Keratinocyte (primary cell): ENCODE results near the gene DLGAP1. TPM values are rescaled to one million over a fixed set of nuclear protein-coding genes. Genes with fewer than 3 reads are reported as not detected.

Experiments used
- DNase-seq: peaks from one replicate; pipeline ENCODE4 v3.0.0-alpha.2; 2011; ENCODE audit warnings: low read depth, missing footprints, low spot score
- FAIRE-seq: peaks from 2 replicates; lab custom pipeline; 2011; peaks lifted over from hg19 to GRCh38; lab: Jason Lieb, UNC
- H2AFZ ChIP-seq: 2 replicates; pipeline ENCODE4 v1.6.0; 2012; ENCODE audit warnings: low read length, control low read depth, inconsistent platforms; ENCODE audit not compliant: control insufficient read depth
- H3K27ac ChIP-seq: 2 replicates; pipeline ENCODE4 v1.5.1; 2011; ENCODE audit warnings: low read length; ENCODE audit not compliant: control insufficient read depth, insufficient read depth
- H3K27me3 ChIP-seq: 3 replicates; pipeline ENCODE4 v1.6.0; 2011; ENCODE audit warnings: low read length; ENCODE audit not compliant: control insufficient read depth, insufficient read depth; ENCODE audit errors: extremely low read depth
- H3K36me3 ChIP-seq, 2 experiments: 2 replicates in 1 of 2; 3 replicates in 1 of 2; pipeline ENCODE4 v1.5.1; 2011; ENCODE audit warnings: low read length in 2 of 2, mild to moderate bottlenecking in 1 of 2; ENCODE audit not compliant: control insufficient read depth in 2 of 2, insufficient read depth in 2 of 2; ENCODE audit errors: extremely low read depth in 1 of 2
- H3K4me1 ChIP-seq: 3 replicates; pipeline ENCODE4 v1.5.1; 2011; ENCODE audit warnings: low read length; ENCODE audit not compliant: control insufficient read depth, insufficient read depth; ENCODE audit errors: extremely low read depth
- H3K4me2 ChIP-seq: 3 replicates; pipeline ENCODE4 v1.6.0; 2011; ENCODE audit warnings: low read depth, low read length; ENCODE audit not compliant: control insufficient read depth, insufficient read depth; ENCODE audit errors: extremely low read depth
- H3K4me3 ChIP-seq, 3 experiments: fragments of 200-600 bp in 1 of 3; sonication (generic) in 1 of 3; 2 replicates in 2 of 3; 3 replicates in 1 of 3; pipeline ENCODE4 v1.5.1; 2011 to 2016; ENCODE audit warnings: low read length in 3 of 3, mild to moderate bottlenecking in 3 of 3, control low read depth in 2 of 3, inconsistent platforms in 1 of 3, low read depth in 1 of 3, mixed read lengths in 1 of 3, mixed run types in 1 of 3, moderate library complexity in 1 of 3; ENCODE audit not compliant: control insufficient read depth in 2 of 3, insufficient read depth in 2 of 3; ENCODE audit errors: extremely low read depth in 1 of 3
- H3K79me2 ChIP-seq: 2 replicates; pipeline ENCODE4 v1.6.0; 2012; ENCODE audit warnings: low read length; ENCODE audit not compliant: control insufficient read depth, insufficient read depth
- H3K9ac ChIP-seq: 3 replicates; pipeline ENCODE4 v1.6.0; 2011; ENCODE audit warnings: low read length; ENCODE audit not compliant: control insufficient read depth, insufficient read depth; ENCODE audit errors: extremely low read depth
- H3K9me1 ChIP-seq: 3 replicates; pipeline ENCODE4 v1.6.0; 2011; ENCODE audit warnings: low read length; ENCODE audit not compliant: control insufficient read depth, insufficient read depth; ENCODE audit errors: extremely low read depth
- H3K9me3 ChIP-seq: 2 replicates; pipeline ENCODE4 v1.5.1; 2012; ENCODE audit warnings: low read depth, low read length; ENCODE audit not compliant: control insufficient read depth
- H4K20me1 ChIP-seq: 3 replicates; pipeline ENCODE4 v1.6.0; 2011; ENCODE audit warnings: low read length; ENCODE audit not compliant: control insufficient read depth, insufficient read depth; ENCODE audit errors: extremely low read depth
- EZH2 ChIP-seq: IDR thresholded peaks from one replicate; pipeline ENCODE4 v1.6.1; 2012; ENCODE audit warnings: inconsistent platforms, mild to moderate bottlenecking, low read length, moderate library complexity
- dilution Hi-C: fragments of 300-500 bp; cut with MboI; formaldehyde crosslinking; loops from one replicate; pipeline ENCODE4 v1.7.0; 2020; ENCODE audit warnings: low sequenced_read_pairs; ENCODE audit not compliant: extremely low pct_ligation_motif_present
- polyA plus RNA-seq, 5 experiments: library from polyadenylated mRNA; depleted of rRNA in 3 of 5; stranded (reverse) in 3 of 5; stranded (forward) in 1 of 5; unstranded in 1 of 5; fragments of >200 nt; gene quantifications; 1 replicate in 1 of 5; 2 replicates in 3 of 5; 3 replicates in 1 of 5; pipeline versions ENCODE4 v1.2.1 to v1.2.3, GENCODE V29; 2011 to 2012; ENCODE audit warnings: missing spikeins in 2 of 5, low read depth in 1 of 5, low replicate concordance in 1 of 5
- TF ChIP-seq, protein P1 (sequence below), 3 experiments: IDR thresholded peaks in 1 of 3; conservative IDR thresholded peaks in 1 of 3; optimal IDR thresholded peaks in 1 of 3; 2 replicates in 2 of 3; 3 replicates in 1 of 3; pipeline versions ENCODE3 to v1.5.1; 2011; ENCODE audit warnings: low read length in 3 of 3, mild to moderate bottlenecking in 3 of 3, moderate library complexity in 2 of 3, control low read depth in 1 of 3, inconsistent platforms in 1 of 3; ENCODE audit not compliant: insufficient read depth in 2 of 3; ENCODE audit errors: extremely low read depth in 1 of 3

The DLGAP1 gene
- polyA plus RNA-seq, 1 donor (not counting 4 experiments of a cell fraction or from before 2014, with no cell fraction given) = not detected

DNA sequence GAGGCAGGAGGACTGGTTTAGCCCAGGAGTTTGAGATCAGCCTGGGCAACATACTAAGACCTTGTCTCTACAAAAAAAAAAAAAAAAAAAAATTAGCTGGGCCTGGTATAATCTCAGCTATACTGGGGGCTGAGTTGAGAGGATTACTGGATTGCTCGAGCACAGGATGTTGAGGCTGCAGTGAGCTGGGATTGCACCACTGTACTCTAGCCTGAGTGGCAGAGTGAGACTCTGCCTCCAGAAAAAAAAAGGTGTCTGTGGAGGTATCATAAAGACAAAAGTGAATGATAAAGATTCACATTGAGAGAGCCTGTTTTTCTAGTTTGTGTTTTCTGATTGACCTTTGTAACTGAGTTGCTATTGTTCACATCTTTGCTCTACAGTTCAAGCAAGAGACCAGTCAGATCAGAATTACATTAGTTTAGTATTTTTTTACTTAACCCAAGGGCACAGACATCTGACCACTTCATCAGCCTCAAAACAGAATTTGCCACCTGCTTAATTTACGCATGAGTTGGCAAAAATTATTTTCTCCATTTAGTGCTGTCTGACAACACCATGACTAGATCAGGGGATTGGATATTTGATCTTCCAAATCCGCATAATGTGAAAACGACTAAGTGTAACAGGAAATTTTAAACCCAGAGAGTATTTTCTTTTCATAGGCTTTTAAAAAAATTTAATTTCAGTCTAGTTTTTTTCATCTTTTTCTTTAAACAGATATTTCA lies 734.1 kb downstream of the DLGAP1 start:
- dilution Hi-C loops = no loop called here
- Histone ChIP-seq H3K27ac (no peak overlapping the region), H3K27me3 (peaks cover 8% of the 10 kb centered on the region), H3K79me2 (no peaks in the 10 kb centered on the region), H3K4me2 (no peak overlapping the region), H2AFZ (no peak overlapping the region), H3K4me1 (no peaks in the 10 kb centered on the region), H3K9me1 (no peaks in the 10 kb centered on the region), H3K4me3 (no peak overlapping the region), H3K9ac (no peak overlapping the region), H3K36me3 (no peaks in the 10 kb centered on the region), H4K20me1 (no peaks in the 10 kb centered on the region), H3K9me3 (no peaks in the 10 kb centered on the region)
- no peak for TF ChIP-seq EZH2
- TF ChIP-seq, protein P1, sequence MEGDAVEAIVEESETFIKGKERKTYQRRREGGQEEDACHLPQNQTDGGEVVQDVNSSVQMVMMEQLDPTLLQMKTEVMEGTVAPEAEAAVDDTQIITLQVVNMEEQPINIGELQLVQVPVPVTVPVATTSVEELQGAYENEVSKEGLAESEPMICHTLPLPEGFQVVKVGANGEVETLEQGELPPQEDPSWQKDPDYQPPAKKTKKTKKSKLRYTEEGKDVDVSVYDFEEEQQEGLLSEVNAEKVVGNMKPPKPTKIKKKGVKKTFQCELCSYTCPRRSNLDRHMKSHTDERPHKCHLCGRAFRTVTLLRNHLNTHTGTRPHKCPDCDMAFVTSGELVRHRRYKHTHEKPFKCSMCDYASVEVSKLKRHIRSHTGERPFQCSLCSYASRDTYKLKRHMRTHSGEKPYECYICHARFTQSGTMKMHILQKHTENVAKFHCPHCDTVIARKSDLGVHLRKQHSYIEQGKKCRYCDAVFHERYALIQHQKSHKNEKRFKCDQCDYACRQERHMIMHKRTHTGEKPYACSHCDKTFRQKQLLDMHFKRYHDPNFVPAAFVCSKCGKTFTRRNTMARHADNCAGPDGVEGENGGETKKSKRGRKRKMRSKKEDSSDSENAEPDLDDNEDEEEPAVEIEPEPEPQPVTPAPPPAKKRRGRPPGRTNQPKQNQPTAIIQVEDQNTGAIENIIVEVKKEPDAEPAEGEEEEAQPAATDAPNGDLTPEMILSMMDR (optimal IDR thresholded peaks at IDR 0.05 in 1 of 3, IDR thresholded peaks at IDR 0.05 in 1 of 3, conservative IDR thresholded peaks at IDR 0.05 in 1 of 3; ENCODE audit: extremely low read depth in 1 of 3, insufficient read depth in 2 of 3, low read length in 3 of 3) = no peak
- FAIRE-seq (no peak), DNase-seq (no peak)

GRCh38 chr18:3720159-3720558 lies 734.9 kb downstream of the DLGAP1 start:
- Histone ChIP-seq H3K4me3 (no peak overlapping the region), H3K27ac (no peak overlapping the region), H2AFZ (no peak overlapping the region), H3K4me1 (no peaks in the 10 kb centered on the region), H3K4me2 (no peak overlapping the region), H3K27me3 (peaks cover 8% of the 10 kb centered on the region), H3K9me3 (no peaks in the 10 kb centered on the region), H3K79me2 (no peaks in the 10 kb centered on the region), H3K9me1 (no peaks in the 10 kb centered on the region), H4K20me1 (no peaks in the 10 kb centered on the region), H3K36me3 (no peaks in the 10 kb centered on the region), H3K9ac (no peak overlapping the region)
- dilution Hi-C loops = no loop called here
- TF ChIP-seq EZH2 = no peak
- TF ChIP-seq, protein P1 (optimal IDR thresholded peaks at IDR 0.05 in 1 of 3, IDR thresholded peaks at IDR 0.05 in 1 of 3, conservative IDR thresholded peaks at IDR 0.05 in 1 of 3; ENCODE audit: extremely low read depth in 1 of 3, insufficient read depth in 2 of 3, low read length in 3 of 3) = no peak
- FAIRE-seq (no peak), DNase-seq (no peak)
